ENCODE results near the gene STARD8. TPM values are rescaled to one million over a fixed set of nuclear protein-coding genes. Genes with fewer than 3 reads are reported as not detected.

The STARD8 gene
- total RNA-seq, 2 experiments from 2014 or later = not detected

GRCh38 chrX:68728186-68728585 lies 80.7 kb downstream of the STARD8 start:
- CTCF ChIA-PET (ENCODE audit: unreplicated experiment) = no interaction called here

DNA sequence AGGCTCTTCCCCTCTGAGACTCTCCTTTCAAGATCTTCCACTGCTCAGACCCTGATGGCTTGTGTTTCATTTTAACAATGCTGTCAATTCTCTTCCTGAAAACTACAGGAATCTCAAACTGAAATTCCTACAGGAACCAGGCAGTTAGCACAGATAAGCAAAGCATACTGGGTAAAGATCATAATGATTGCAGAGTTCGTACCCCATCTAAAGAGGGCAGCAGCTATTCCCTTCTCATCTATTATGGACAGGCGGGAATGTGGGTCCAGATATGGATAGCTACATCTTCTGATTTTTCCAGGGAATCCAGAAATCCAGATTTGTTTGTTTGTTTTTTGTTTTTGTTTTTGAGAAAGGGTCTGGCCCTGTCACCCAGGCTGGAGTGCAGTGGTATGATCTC lies 83.8 kb downstream of the STARD8 start:
- no peak overlapping the region for H3K4me3 ChIP-seq (ENCODE audit: low read depth, low read length, poor library complexity, severe bottlenecking)
- DNase-seq (ENCODE audit: low spot score) = no peak
- H4K20me1 ChIP-seq (ENCODE audit: insufficient read depth, low read length) = no peaks in the 10 kb centered on the region
- no peak overlapping the region for H2AFZ ChIP-seq (ENCODE audit: low read length)
- no TSS peak for BruUV-seq (replicated peaks)
- no peaks in the 10 kb centered on the region for H3K9me3 ChIP-seq (ENCODE audit: low read length)
- H3K9me2 ChIP-seq (ENCODE audit: insufficient read depth, low read length) = no peaks in the 10 kb centered on the region
- no peaks in the 10 kb centered on the region for H3K79me2 ChIP-seq (ENCODE audit: insufficient read depth, low read depth, low read length)
- H3K4me1 ChIP-seq (ENCODE audit: insufficient read depth, low read length, poor library complexity, severe bottlenecking) = no peaks in the 10 kb centered on the region
- ChIA-PET CTCF (ENCODE audit: unreplicated experiment) (no interaction called here), POLR2A (no interaction called here)
- H3K4me2 ChIP-seq (ENCODE audit: low read length) = no peak overlapping the region
- TF ChIP-seq CTCF (conservative IDR thresholded peaks at IDR 0.05; ENCODE audit: low read length) (no peak), EZH2phosphoT487 (IDR thresholded peaks at IDR 0.05; ENCODE audit: borderline replicate concordance, low read depth, low read length) (no peak)
- intact Hi-C loops (cut with micrococcal nuclease; ENCODE audit: unreplicated experiment) = no loop called here
- H3K27ac ChIP-seq (ENCODE audit: low read depth, low read length, poor library complexity, severe bottlenecking) = no peak overlapping the region
- no peaks in the 10 kb centered on the region for H3K36me3 ChIP-seq (ENCODE audit: insufficient read depth, low read length)

More at GRCh38 chrX:68728186-68728585, 80.7 kb downstream of the STARD8 start:
- Histone ChIP-seq H3K27ac (ENCODE audit: low read depth, low read length, poor library complexity, severe bottlenecking) (no peak overlapping the region), H3K9me3 (ENCODE audit: low read length) (no peaks in the 10 kb centered on the region), H3K36me3 (ENCODE audit: insufficient read depth, low read length) (no peaks in the 10 kb centered on the region), H4K20me1 (ENCODE audit: insufficient read depth, low read length) (no peaks in the 10 kb centered on the region), H3K9me2 (ENCODE audit: insufficient read depth, low read length) (no peaks in the 10 kb centered on the region), H3K4me2 (ENCODE audit: low read length) (no peak overlapping the region), H3K4me3 (ENCODE audit: low read depth, low read length, poor library complexity, severe bottlenecking) (no peak overlapping the region), H3K4me1 (ENCODE audit: insufficient read depth, low read length, poor library complexity, severe bottlenecking) (no peaks in the 10 kb centered on the region), H3K79me2 (ENCODE audit: insufficient read depth, low read depth, low read length) (no peaks in the 10 kb centered on the region), H2AFZ (ENCODE audit: low read length) (no peak overlapping the region)
- intact Hi-C loops (cut with micrococcal nuclease; ENCODE audit: unreplicated experiment) = no loop called here
- no peak for DNase-seq (ENCODE audit: low spot score)
- POLR2A ChIA-PET = no interaction called here
- TF ChIP-seq EZH2phosphoT487 (IDR thresholded peaks at IDR 0.05; ENCODE audit: borderline replicate concordance, low read depth, low read length) (no peak), CTCF (conservative IDR thresholded peaks at IDR 0.05; ENCODE audit: low read length) (no peak)
- no TSS peak for BruUV-seq (replicated peaks)

DNA sequence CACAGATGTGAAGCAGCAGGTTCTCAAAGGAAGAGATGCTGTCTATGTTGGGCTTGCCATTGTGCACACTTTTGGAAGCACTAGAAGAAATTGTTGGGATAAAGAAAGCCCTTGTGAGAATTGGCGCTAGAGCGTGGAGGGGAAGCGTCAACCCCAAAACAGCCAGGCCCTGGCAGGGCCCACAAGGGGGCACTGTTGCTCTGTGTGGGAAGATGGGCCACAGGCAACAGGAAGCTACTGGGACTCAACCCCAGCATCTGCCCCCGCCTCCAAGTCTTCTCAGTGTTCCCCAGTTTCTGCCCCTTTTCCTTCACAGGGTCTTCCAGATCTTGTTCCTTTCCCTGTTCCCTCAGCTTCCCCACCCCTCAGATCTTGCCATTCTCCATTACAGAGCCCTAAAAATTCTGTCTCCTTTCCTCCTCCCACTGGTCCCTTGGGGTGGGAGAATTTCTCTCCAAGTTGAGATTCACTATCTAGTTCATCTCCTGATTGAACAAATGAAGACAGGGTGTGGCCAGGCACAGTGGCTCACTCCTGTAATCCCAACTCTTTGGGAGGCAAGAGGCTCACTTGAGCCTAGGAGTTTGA lies 85.5 kb downstream of the STARD8 start:
- no peaks in the 10 kb centered on the region for H3K9me2 ChIP-seq (ENCODE audit: insufficient read depth, low read length)
- POLR2A ChIA-PET = no interaction called here
- DNase-seq (ENCODE audit: low spot score) = peak; percentile 44
- no peak overlapping the region for H3K4me2 ChIP-seq (ENCODE audit: low read length)
- H3K4me1 ChIP-seq (ENCODE audit: insufficient read depth, low read length, poor library complexity, severe bottlenecking) = no peaks in the 10 kb centered on the region
- H3K36me3 ChIP-seq (ENCODE audit: insufficient read depth, low read length) = no peaks in the 10 kb centered on the region
- intact Hi-C loops (cut with micrococcal nuclease; ENCODE audit: unreplicated experiment) = loop anchor here (2.0 kb wide), 2 partner anchors 490 to 554 kb away; no protein-coding TSS in a partner anchor
- H3K27ac ChIP-seq (ENCODE audit: low read depth, low read length, poor library complexity, severe bottlenecking) = no peak overlapping the region
- TF ChIP-seq CTCF (conservative IDR thresholded peaks at IDR 0.05; ENCODE audit: low read length) (peak; percentile 69), EZH2phosphoT487 (IDR thresholded peaks at IDR 0.05; ENCODE audit: borderline replicate concordance, low read depth, low read length) (no peak)
- no peaks in the 10 kb centered on the region for H3K79me2 ChIP-seq (ENCODE audit: insufficient read depth, low read depth, low read length)
- BruUV-seq (replicated peaks) = no TSS peak
- H3K4me3 ChIP-seq (ENCODE audit: low read depth, low read length, poor library complexity, severe bottlenecking) = no peak overlapping the region
- CTCF ChIA-PET (ENCODE audit: unreplicated experiment) = no interaction called here
- no peaks in the 10 kb centered on the region for H4K20me1 ChIP-seq (ENCODE audit: insufficient read depth, low read length)
- H2AFZ ChIP-seq (ENCODE audit: low read length) = no peak overlapping the region
- H3K9me3 ChIP-seq (ENCODE audit: low read length) = no peaks in the 10 kb centered on the region

Data from OCI-LY7 (cell line).